ENCODE measurements around the gene PDE6B.

PDE6B gene

DNA sequence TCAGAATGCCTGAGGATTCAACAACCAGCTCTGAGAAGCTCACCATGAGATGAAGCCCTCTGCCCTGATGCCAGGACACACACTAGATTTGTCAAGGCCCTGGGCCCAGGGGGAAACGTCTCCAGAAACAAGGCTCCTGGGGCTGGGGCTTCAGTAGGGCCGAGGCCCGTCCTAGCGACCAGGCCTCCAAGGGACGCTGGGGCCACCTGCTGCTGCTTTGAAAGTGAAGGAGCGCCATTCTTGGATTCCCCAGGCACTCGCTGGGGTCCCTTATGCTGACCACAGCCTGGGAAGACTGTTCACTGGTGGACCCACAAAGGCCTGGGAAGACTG, 23.9 kb downstream of the PDE6B start:
- H3K27ac ChIP-seq (ENCODE audit: low read length): no peak overlapping the region
- H3K27me3 ChIP-seq (ENCODE audit: low read depth, low read length): no peaks in the 10 kb centered on the region

DNA sequence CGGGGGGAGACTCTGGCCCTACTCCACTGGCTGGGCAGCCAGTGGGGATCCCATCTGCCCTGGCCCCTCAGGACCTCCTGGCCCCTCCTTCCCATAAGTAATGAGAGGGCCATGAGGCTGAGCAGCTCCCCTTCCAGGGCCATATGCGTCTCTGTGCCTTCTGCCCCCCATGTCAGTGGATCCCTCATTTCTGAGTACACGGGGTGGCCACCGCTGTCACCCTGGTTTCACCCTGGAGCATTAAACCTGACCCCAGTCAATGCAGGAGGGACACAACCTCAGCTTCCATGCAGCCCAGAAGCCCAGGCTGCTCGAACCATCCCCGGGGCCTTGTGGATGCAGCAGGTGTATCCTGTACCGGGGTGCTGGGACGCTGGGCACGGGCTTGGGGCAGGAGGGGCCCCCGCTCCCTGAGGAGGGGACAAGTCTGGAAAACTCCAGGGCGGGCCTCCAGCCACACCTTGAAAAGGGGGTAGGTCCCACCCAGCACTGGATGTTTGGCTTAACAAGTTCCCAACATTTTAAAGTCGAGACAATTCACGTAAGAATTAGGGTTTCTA, 24.5 kb downstream of the PDE6B start:
- Histone ChIP-seq H3K4me1 (ENCODE audit: control insufficient read depth in 1 of 2, insufficient read depth in 2 of 2, low read length in 2 of 2) (no peaks in the 10 kb centered on the region), H3K27me3 (ENCODE audit: low read depth, low read length) (no peaks in the 10 kb centered on the region), H3K36me3 (ENCODE audit: control insufficient read depth in 1 of 2, insufficient read depth in 2 of 2, low read length in 2 of 2) (no peaks in the 10 kb centered on the region), H3K4me3 (ENCODE audit: low read depth in 1 of 2, low read length in 2 of 2) (no peak overlapping the region), H3K9me3 (ENCODE audit: control insufficient read depth in 1 of 2, low read length in 2 of 2) (no peaks in the 10 kb centered on the region), H3K27ac (ENCODE audit: low read length) (no peak overlapping the region)

More for the DNA sequence above, 23.9 kb downstream of the PDE6B start:
- no peaks in the 10 kb centered on the region for H3K36me3 ChIP-seq (ENCODE audit: control insufficient read depth in 1 of 2, insufficient read depth in 2 of 2, low read length in 2 of 2)
- no peak overlapping the region for H3K4me3 ChIP-seq (ENCODE audit: low read depth in 1 of 2, low read length in 2 of 2)
- H3K4me1 ChIP-seq (ENCODE audit: control insufficient read depth in 1 of 2, insufficient read depth in 2 of 2, low read length in 2 of 2): no peaks in the 10 kb centered on the region
- H3K9me3 ChIP-seq (ENCODE audit: control insufficient read depth in 1 of 2, low read length in 2 of 2): no peaks in the 10 kb centered on the region

DNA sequence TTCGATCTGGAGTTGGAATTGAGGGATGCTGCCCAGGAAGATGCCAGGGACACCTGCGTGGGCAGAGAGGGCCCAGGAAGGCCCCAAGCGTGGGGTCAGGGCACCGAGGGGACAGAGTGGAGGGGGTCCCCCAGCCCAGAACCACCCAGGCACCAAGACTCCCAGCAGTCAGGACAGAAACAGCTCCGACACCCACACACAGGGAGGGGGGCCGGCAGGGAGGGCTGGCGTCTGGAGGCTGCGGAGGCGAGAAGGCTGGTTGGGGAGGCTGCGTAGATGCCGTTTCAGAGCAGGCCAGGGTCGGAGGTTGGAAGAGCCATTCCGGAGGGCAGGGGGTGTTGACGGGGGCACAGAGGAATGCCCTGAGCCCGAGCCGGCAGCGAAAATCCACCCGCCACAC, 25.1 kb downstream of the PDE6B start:
- Histone ChIP-seq H3K4me1 (ENCODE audit: control insufficient read depth in 1 of 2, insufficient read depth in 2 of 2, low read length in 2 of 2) (no peaks in the 10 kb centered on the region), H3K27ac (ENCODE audit: low read length) (no peak overlapping the region), H3K36me3 (ENCODE audit: control insufficient read depth in 1 of 2, insufficient read depth in 2 of 2, low read length in 2 of 2) (no peaks in the 10 kb centered on the region), H3K4me3 (ENCODE audit: low read depth in 1 of 2, low read length in 2 of 2) (no peak overlapping the region), H3K27me3 (ENCODE audit: low read depth, low read length) (no peaks in the 10 kb centered on the region), H3K9me3 (ENCODE audit: control insufficient read depth in 1 of 2, low read length in 2 of 2) (no peaks in the 10 kb centered on the region)

DNA sequence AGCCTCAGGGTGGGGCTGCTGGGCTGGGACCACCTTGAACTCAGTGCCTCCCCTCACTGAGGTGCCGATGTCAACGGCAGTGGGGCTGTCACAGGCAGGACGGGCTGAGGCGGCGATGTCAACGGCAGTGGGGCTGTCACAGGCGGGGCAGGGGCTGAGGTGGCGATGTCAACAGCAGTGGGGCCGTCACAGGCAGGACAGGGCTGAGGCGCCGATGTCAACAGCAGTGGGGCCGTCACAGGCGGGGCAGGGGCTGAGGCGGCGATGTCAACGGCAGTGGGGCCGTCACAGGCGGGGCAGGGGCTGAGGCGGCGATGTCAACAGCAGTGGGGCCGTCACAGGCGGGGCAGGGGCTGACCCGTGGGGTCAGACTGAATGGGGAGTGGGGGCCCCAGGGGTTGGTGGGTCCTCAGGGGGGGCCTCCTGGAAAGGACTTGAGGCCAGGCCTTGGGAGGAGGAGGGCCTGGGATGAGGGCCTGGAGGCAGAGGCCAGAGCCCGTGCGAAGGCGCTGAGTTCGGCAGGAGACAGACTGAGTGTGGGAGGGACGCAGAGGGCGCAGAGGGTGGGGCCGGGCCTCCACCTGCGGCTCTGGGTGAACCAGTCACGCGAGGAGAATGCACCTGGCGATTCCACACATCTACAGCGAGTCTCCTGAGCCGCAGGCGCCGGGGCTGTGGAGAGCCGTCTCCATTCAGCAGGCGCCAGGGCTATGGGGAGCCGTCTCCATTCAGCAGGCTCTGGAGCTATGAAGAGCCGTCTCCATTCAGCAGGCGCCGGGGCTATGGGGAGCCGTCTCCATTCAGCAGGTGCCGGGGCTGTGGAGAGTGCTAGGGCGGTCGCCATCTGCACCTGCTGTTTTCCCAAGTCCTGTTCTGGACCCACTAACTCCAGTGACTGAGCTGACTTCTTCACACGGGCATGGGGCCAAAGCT, 25.8 kb downstream of the PDE6B start:
- Histone ChIP-seq H3K9me3 (ENCODE audit: control insufficient read depth in 1 of 2, low read length in 2 of 2) (no peaks in the 10 kb centered on the region), H3K4me3 (ENCODE audit: low read depth in 1 of 2, low read length in 2 of 2) (no peak overlapping the region), H3K27ac (ENCODE audit: low read length) (no peak overlapping the region), H3K36me3 (ENCODE audit: control insufficient read depth in 1 of 2, insufficient read depth in 2 of 2, low read length in 2 of 2) (no peaks in the 10 kb centered on the region), H3K4me1 (ENCODE audit: control insufficient read depth in 1 of 2, insufficient read depth in 2 of 2, low read length in 2 of 2) (no peaks in the 10 kb centered on the region), H3K27me3 (ENCODE audit: low read depth, low read length) (no peaks in the 10 kb centered on the region)

DNA sequence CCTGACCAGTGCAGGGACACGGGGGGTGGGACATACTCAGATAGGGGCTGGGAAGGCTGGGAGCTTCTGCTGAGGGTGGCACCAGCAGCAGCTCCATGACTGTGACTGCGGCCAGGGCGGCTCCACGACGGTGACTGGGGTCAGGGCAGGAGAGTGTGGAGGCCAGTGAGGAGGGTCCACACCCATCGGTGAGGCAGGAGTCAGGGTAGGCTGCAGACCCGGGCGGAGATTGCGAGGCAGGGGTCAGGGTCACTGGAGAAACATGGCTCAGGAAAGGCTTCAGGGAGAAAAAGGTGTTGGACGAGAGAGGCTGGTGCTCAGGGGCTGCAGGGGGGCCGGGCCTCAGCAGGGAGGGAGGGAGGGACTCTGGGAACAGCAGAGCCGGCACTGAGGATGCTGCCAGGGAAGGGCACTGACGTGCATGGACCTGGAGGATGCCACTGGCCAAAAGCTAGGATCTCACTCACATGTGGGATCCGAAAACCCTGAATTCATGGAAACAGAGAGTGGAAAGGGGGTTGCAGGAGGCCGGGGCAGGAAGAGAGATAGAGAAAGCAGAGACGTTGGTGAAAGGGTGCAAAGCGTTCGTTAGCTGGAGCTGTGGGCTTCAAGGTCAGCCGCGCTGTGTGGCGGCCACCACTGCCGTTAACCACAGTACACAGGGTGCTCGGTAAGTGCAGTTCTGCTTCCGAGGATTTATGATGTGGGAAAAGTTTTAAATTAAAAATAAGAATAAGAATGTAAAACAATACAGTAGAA, 26.7 kb downstream of the PDE6B start:
- no peaks in the 10 kb centered on the region for H3K4me1 ChIP-seq (ENCODE audit: control insufficient read depth in 1 of 2, insufficient read depth in 2 of 2, low read length in 2 of 2)
- no peaks in the 10 kb centered on the region for H3K9me3 ChIP-seq (ENCODE audit: control insufficient read depth in 1 of 2, low read length in 2 of 2)
- H3K27ac ChIP-seq (ENCODE audit: low read length): no peak overlapping the region
- no peaks in the 10 kb centered on the region for H3K36me3 ChIP-seq (ENCODE audit: control insufficient read depth in 1 of 2, insufficient read depth in 2 of 2, low read length in 2 of 2)
- H3K4me3 ChIP-seq (ENCODE audit: low read depth in 1 of 2, low read length in 2 of 2): no peak overlapping the region
- H3K27me3 ChIP-seq (ENCODE audit: low read depth, low read length): no peaks in the 10 kb centered on the region

DNA sequence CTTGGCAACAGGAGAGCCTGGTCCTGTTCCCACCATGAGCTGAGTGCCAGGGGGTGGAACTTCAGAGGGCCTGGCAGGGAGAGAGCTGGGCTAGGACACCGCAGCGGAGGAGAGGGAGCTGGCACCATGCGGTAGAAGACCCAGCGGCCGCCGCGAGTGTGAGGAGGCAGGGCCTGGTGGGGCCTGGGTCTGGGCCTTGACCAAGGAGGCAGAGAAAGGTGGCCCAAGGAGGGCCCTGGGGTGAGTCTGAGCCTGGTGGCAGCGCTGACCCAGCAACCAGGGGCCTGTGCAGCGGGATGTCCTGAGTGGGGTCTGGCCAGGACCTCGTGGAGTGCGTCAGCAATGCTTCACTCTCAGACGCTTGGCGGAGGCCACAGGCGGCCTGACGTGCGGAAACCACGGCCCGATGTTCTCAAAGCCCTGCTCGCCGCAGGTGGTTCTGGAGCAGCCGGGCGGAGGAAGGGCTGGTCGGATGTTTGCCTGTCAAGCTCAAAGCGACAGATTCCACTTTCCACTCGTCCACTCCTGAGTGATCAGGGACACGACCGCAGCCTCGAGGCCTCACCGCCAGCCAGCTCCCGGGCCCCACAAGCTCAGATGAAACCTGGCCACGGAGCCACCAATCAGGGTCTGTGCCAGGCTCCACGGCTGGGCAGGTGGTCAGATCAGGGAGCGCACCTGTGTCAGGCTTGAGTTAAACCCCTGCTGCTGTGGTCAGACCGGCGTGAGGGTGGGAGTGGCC, 27.9 kb downstream of the PDE6B start:
- no peaks in the 10 kb centered on the region for H3K27me3 ChIP-seq (ENCODE audit: low read depth, low read length)

DNA sequence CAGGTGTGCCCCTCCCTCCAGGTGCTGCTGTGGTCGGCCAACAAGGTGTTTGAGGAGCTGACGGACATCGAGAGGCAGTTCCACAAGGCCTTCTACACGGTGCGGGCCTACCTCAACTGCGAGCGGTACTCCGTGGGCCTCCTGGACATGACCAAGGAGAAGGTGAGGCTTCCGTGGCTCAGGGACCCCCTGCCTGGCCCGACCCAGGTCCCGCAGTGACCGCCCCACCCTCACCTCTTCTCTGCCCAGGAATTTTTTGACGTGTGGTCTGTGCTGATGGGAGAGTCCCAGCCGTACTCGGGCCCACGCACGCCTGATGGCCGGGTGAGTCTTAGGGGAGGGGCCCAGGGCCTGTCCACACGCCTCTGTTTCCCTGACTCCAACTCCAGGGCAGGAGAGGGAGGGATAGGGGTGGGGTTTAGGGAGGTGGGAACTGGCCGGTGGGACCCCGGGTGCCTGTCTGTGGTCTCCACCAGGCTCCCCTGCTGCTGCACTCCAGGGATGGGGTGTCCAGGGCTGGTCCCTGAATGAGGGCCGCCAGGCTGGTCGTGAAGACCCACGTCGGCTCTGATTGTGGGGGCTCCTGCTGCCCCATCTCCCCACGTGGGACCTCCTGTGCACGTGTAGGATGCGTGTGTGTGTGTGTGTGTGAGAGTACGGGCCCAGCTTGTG, 28.6 kb downstream of the PDE6B start:
- no peaks in the 10 kb centered on the region for H3K4me1 ChIP-seq (ENCODE audit: control insufficient read depth in 1 of 2, insufficient read depth in 2 of 2, low read length in 2 of 2)
- no peaks in the 10 kb centered on the region for H3K36me3 ChIP-seq (ENCODE audit: control insufficient read depth in 1 of 2, insufficient read depth in 2 of 2, low read length in 2 of 2)
- H3K9me3 ChIP-seq (ENCODE audit: control insufficient read depth in 1 of 2, low read length in 2 of 2): no peaks in the 10 kb centered on the region
- no peak overlapping the region for H3K27ac ChIP-seq (ENCODE audit: low read length)
- H3K27me3 ChIP-seq (ENCODE audit: low read depth, low read length): no peaks in the 10 kb centered on the region
- no peak overlapping the region for H3K4me3 ChIP-seq (ENCODE audit: low read depth in 1 of 2, low read length in 2 of 2)

More for the DNA sequence above, 27.9 kb downstream of the PDE6B start:
- Histone ChIP-seq H3K9me3 (ENCODE audit: control insufficient read depth in 1 of 2, low read length in 2 of 2) (no peaks in the 10 kb centered on the region), H3K27ac (ENCODE audit: low read length) (no peak overlapping the region), H3K36me3 (ENCODE audit: control insufficient read depth in 1 of 2, insufficient read depth in 2 of 2, low read length in 2 of 2) (no peaks in the 10 kb centered on the region), H3K4me1 (ENCODE audit: control insufficient read depth in 1 of 2, insufficient read depth in 2 of 2, low read length in 2 of 2) (no peaks in the 10 kb centered on the region), H3K4me3 (ENCODE audit: low read depth in 1 of 2, low read length in 2 of 2) (no peak overlapping the region)

DNA sequence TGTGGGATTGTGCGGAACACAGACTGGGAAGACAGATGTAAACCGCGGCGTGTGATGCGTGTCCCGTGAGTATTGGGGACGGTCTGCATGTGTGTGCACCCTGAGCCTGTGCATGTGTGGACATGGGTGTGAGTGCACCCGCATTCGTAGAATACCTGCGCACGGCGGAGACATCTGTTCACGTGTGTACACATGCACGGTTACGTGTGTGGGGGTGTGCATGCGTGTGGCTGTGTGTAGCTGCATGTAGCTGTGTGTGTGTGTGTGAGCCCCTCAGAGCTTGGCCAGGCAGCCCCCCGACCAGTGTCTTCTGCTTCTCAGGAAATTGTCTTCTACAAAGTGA, 29.1 kb downstream of the PDE6B start:
- Histone ChIP-seq H3K9me3 (ENCODE audit: control insufficient read depth in 1 of 2, low read length in 2 of 2) (no peaks in the 10 kb centered on the region), H3K36me3 (ENCODE audit: control insufficient read depth in 1 of 2, insufficient read depth in 2 of 2, low read length in 2 of 2) (no peaks in the 10 kb centered on the region), H3K4me3 (ENCODE audit: low read depth in 1 of 2, low read length in 2 of 2) (no peak overlapping the region), H3K4me1 (ENCODE audit: control insufficient read depth in 1 of 2, insufficient read depth in 2 of 2, low read length in 2 of 2) (no peaks in the 10 kb centered on the region), H3K27ac (ENCODE audit: low read length) (no peak overlapping the region), H3K27me3 (ENCODE audit: low read depth, low read length) (no peaks in the 10 kb centered on the region)

DNA sequence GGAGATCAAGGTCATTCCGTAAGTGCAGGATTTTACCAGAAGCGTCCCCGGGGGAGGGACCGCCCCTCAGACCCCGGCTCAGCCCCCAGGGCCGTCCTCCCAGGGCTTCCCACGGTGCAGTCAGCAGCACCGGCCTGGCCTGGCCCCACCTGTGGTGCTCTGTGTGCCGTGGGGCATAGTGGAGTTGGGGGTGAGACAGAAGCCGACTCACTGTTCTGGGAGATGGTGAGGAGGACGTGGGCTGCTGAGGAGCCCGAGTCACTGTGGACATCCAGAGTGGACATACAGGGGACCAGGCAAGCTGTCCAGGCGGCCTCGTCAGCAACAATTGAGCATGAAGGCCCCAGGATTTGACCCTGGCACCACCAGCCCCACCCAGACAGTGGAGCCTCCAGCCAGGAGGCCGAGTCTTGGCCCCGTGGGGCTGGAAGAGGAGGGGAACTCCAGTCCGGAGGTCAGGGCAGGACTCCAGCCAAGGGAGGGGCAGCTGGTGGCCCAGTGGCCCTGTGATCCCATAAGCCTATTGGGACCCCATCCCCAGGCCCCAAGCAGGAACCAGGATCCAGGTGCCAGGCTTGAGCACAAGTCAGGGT, 29.6 kb downstream of the PDE6B start:
- H3K27ac ChIP-seq (ENCODE audit: low read length): no peak overlapping the region
- no peak overlapping the region for H3K4me3 ChIP-seq (ENCODE audit: low read depth in 1 of 2, low read length in 2 of 2)
- H3K4me1 ChIP-seq (ENCODE audit: control insufficient read depth in 1 of 2, insufficient read depth in 2 of 2, low read length in 2 of 2): no peaks in the 10 kb centered on the region
- H3K9me3 ChIP-seq (ENCODE audit: control insufficient read depth in 1 of 2, low read length in 2 of 2): no peaks in the 10 kb centered on the region
- no peaks in the 10 kb centered on the region for H3K27me3 ChIP-seq (ENCODE audit: low read depth, low read length)
- no peaks in the 10 kb centered on the region for H3K36me3 ChIP-seq (ENCODE audit: control insufficient read depth in 1 of 2, insufficient read depth in 2 of 2, low read length in 2 of 2)

DNA sequence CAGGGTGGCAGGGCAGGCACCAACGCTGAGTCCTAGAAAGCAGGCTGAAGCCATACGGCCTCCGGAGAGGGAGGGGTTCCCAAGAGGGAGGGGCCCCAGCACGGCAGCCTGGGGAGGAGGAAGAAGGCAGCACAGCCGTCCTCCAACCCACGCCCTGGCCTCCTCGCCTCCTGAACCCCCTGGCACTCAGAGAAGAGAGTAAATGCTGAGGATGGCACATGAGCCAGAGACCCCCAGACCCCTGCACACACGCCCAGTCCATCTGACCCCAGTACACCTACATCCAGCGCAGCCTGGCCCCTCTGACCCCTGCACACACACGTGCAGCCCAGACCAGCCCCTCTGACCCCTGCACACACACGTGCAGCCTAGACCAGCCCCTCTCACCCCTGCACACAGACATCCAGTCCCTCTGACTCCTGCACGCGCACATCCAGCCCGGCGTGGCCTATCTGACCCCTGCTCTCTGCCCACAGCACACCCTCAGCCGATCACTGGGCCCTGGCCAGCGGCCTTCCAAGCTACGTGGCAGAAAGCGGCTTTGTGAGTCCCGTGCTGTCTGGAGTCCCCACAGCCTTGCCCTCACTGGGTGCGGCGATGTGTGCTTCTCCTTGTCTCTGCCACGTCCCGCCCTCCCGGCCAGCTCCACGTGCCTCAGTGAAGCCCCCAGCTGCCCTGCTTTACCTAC, 30.2 kb downstream of the PDE6B start:
- Histone ChIP-seq H3K4me3 (ENCODE audit: low read depth in 1 of 2, low read length in 2 of 2) (no peak overlapping the region), H3K27me3 (ENCODE audit: low read depth, low read length) (no peaks in the 10 kb centered on the region), H3K9me3 (ENCODE audit: control insufficient read depth in 1 of 2, low read length in 2 of 2) (no peaks in the 10 kb centered on the region), H3K36me3 (ENCODE audit: control insufficient read depth in 1 of 2, insufficient read depth in 2 of 2, low read length in 2 of 2) (no peaks in the 10 kb centered on the region), H3K4me1 (ENCODE audit: control insufficient read depth in 1 of 2, insufficient read depth in 2 of 2, low read length in 2 of 2) (no peaks in the 10 kb centered on the region), H3K27ac (ENCODE audit: low read length) (no peak overlapping the region)
